Measurements from ENCODE around the gene TTC34.

Gene TTC34

GRCh38 chr1:2641381-2642130, 159.9 kb downstream of the TTC34 start:
- no peak for DNase-seq (ENCODE audit: low read depth)

- no peak for DNase-seq (ENCODE audit: low read depth)
Observed at GRCh38 chr1:2640626-2641025, 160.9 kb downstream of the TTC34 start.

GRCh38 chr1:2639607-2640521, 161.6 kb downstream of the TTC34 start:
- DNase-seq (ENCODE audit: low read depth), result no peak

- no peak for DNase-seq (ENCODE audit: low read depth)
Observed at GRCh38 chr1:2639203-2639602, 162.3 kb downstream of the TTC34 start.

GRCh38 chr1:2638466-2639115, 162.9 kb downstream of the TTC34 start:
- no peak for DNase-seq (ENCODE audit: low read depth)

GRCh38 chr1:2637442-2638145, 163.9 kb downstream of the TTC34 start:
- DNase-seq (ENCODE audit: low read depth), result no peak

GRCh38 chr1:2636733-2637132, 164.8 kb downstream of the TTC34 start:
- no peak for DNase-seq (ENCODE audit: low read depth)

- DNase-seq (ENCODE audit: low read depth), result no peak
Observed at GRCh38 chr1:2635361-2636010, 166.0 kb downstream of the TTC34 start.

- no peak for DNase-seq (ENCODE audit: low read depth)
Observed at GRCh38 chr1:2633936-2634491, 167.5 kb downstream of the TTC34 start.

GRCh38 chr1:2633366-2633935, 168.0 kb downstream of the TTC34 start:
- no peak for DNase-seq (ENCODE audit: low read depth)

- DNase-seq (ENCODE audit: low read depth), result no peak
Observed at GRCh38 chr1:2632561-2633361, 168.7 kb downstream of the TTC34 start, which contains the start of gene MMEL1. MMEL1 (minus strand) TSS chr1:2633016; CDS start chr1:2629484, 3,532 bp downstream.

- no peak for DNase-seq (ENCODE audit: low read depth)
Observed at GRCh38 chr1:2632051-2632430, 169.5 kb downstream of the TTC34 start.

GRCh38 chr1:2631136-2632050, 170.1 kb downstream of the TTC34 start:
- no peak for DNase-seq (ENCODE audit: low read depth)

GRCh38 chr1:2630498-2631135, 170.9 kb downstream of the TTC34 start:
- no peak for DNase-seq (ENCODE audit: low read depth)

- no peak for DNase-seq (ENCODE audit: low read depth)
Observed at GRCh38 chr1:2629627-2630497, 171.6 kb downstream of the TTC34 start.

- DNase-seq (ENCODE audit: low read depth), result no peak
Observed at GRCh38 chr1:2628933-2629626, 172.4 kb downstream of the TTC34 start.
